T-helper 1 cell treated with Interleukin-12 subunit alpha and Interleukin-12 subunit beta and Interleukin-4 antibody, amounts not matched to agents 30 ng/mL and 1 ng/mL, for 36 hours (primary cell): ENCODE data around the gene FLG. TPM values are rescaled to one million over a fixed set of nuclear protein-coding genes. Genes with fewer than 3 reads are reported as not detected.
"Not testable (repeated sequence)": the region's sequence is repeated elsewhere in the genome, so short reads cannot be mapped to it uniquely, and the experiment has no call there.

Source experiments
- intact Hi-C: fragments of 100-400 bp; cut with micrococcal nuclease; formaldehyde crosslinking; loops from one replicate; pipeline ENCODE4 v1.15.1; 2024
- total RNA-seq: library from RNA; stranded (reverse); gene quantifications from 2 replicates; pipeline ENCODE4 v1.2.3, GENCODE V29; 2022

FLG gene
- not detected in 2 replicates for total RNA-seq

- intact Hi-C loops = no loop called here
These were observed at the start of gene FLG for GRCh38 chr1:152325111-152325510. Gene FLG (minus strand): TSS chr1:152325239. CDS start chr1:152315456, 9,783 bp downstream.

GRCh38 chr1:152374451-152374850 lies 49.4 kb upstream of the FLG start:
- intact Hi-C loops = no loop called here

- intact Hi-C loops = no loop called here
These were observed 47.6 kb upstream of the FLG start for GRCh38 chr1:152372672-152373071.

GRCh38 chr1:152367436-152367835 lies 42.4 kb upstream of the FLG start:
- intact Hi-C loops = no loop called here

DNA sequence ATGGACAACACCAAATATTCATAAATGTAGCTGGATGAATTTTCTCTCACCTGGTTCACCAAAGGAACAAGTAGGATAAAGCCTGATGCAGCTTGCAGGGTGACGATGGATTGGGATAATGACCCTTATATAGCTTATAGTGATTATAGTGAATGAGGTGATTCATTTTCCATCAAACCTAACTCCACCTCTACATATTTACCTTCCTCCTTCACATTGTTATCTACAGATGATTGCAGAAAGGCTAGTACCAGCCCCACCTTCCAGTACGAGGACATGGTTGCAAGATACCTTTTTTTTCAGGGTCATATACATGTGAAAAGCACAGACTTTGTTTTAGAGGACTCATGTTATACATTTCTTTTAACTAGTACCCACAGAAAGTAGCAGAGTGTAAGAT lies 34.9 kb upstream of the FLG start, which contains the start of gene FLG2:
Gene FLG2, minus strand, starts transcription at position 101 of the 400 bp plus-strand sequence. CDS start 1,122 bp downstream, outside the sequence.
- intact Hi-C loops = no loop called here

DNA sequence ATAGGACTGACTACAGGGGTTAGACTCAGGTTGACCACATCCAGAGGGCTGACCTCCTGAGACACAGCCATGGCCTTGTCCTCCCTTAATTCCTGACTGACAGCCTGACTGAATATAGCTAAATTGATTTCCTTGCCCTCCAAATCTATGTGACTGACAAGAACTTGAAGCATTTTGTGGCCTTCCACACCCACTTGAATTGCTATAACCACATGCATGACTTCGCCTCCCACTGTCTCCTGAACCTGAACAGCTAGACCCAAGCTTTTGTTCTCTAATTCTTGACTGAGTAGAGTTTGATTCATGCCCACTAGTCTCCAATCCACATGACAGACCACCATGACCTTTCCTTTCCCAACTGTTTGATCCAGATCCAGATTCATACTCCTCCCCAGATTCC lies 31.7 kb upstream of the FLG start:
- intact Hi-C loops = no loop called here

- intact Hi-C loops = loop anchor here (5.0 kb wide), 1 partner anchor 93 kb away; no protein-coding TSS in a partner anchor
These were observed 24.6 kb upstream of the FLG start for GRCh38 chr1:152349611-152350010.

GRCh38 chr1:152348447-152348846 lies 23.4 kb upstream of the FLG start:
- intact Hi-C loops = loop anchor here (5.0 kb wide), 1 partner anchor 94 kb away; no protein-coding TSS in a partner anchor

DNA sequence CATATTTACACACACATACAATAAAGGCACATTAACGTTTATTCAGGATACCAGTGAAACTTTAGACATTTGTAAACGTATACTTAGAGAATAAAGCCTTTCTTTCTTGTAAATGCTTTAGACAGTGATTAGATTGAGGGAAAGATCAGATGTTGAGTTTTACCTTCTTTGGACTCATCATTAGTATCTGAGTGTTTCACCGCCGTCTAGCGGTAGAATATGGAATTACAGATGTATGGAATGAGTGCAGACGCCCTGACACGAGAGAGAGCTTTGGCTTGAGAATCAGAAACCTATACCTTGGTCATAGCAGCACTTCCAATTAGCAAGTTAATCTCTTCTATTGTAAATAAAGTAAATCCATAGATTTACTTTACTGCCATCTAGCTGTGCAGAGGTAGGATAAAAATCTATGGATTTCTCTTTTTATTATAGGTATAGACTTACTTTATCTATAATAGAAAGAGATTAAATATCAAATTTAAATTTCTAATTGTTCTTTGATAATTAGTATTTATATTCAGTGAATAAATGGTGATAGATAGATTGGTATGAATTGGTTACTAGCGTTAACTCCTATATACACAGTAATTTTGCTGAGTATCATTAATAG lies 22.2 kb upstream of the FLG start:
- intact Hi-C loops = loop anchor here (1.0 to 5.0 kb wide), 5 partner anchors 95 to 295 kb away; no protein-coding TSS in a partner anchor

- intact Hi-C loops = no loop called here
These were observed 19.4 kb upstream of the FLG start for GRCh38 chr1:152344438-152344837.

DNA sequence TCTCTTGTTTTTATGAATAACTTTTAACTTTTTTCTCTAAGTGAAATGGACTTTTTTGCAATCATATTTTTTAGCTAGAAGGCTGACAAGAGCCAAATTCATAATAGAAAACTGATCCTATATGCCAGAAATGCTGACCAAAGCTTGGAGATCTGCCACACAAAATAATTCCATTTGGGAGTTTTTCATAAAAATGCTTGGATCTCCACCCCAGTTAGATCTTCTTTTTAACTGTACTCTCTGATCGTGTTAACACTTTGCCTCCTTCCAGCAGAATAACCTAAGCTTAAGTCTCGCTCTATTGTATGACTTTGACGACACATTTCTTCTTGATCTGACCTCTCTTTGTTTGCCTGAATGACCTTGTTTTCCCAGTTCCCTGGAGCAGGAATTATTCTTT lies 18.0 kb upstream of the FLG start:
- intact Hi-C loops = no loop called here

GRCh38 chr1:152335399-152335798 lies 10.4 kb upstream of the FLG start:
- intact Hi-C loops = no loop called here

GRCh38 chr1:152328801-152329391 lies 3.9 kb upstream of the FLG start:
- intact Hi-C loops = no loop called here

- intact Hi-C loops = no loop called here
These were observed 11.1 kb downstream of the FLG start for GRCh38 chr1:152313970-152314369.

DNA sequence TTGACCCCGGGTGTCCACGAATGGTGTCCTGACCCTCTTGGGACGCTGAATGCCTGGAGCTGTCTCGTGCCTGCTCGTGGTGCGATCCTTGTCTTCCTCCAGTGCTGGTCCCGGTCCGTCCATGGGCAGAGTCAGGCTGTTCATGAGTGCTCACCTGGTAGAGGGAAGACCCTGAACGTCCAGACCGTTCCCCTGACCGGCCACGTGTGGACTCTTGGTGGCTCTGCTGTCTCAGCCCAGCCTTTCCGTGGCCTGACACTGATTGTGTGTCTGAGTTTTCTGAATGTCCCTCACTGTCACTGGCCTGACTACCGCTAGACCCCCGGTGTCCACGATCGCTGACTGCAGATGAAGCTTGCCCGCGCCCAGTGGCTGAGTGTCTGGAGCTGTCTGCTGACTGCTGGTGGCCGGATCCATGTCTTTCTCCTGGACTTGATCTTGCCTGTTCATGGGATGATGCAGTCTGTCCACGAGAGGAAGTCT lies 11.7 kb downstream of the FLG start:
- intact Hi-C loops = no loop called here

DNA sequence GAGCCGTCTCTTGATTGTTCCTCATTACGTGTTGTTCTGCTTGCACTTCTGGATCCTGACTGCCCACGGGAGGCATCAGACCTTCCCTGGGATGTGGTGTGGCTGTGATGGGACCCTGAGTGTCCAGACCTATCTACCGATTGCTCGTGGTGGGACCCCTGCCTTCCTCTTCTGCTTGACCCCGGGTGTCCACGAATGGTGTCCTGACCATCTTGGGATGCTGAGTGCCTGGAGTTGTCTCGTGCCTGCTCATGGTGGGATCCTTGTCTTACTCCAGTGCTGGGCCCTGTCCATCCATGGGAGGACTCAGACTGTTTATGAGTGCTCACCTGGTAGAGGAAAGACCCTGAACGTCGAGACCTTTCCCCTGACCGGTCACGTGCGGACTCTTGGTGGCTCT lies 12.9 kb downstream of the FLG start:
- intact Hi-C loops = not testable (repeated sequence)

GRCh38 chr1:152309955-152310354 lies 15.1 kb downstream of the FLG start:
- intact Hi-C loops = no loop called here

- intact Hi-C loops = not testable (repeated sequence)
These were observed 15.6 kb downstream of the FLG start for GRCh38 chr1:152309320-152309901.

DNA sequence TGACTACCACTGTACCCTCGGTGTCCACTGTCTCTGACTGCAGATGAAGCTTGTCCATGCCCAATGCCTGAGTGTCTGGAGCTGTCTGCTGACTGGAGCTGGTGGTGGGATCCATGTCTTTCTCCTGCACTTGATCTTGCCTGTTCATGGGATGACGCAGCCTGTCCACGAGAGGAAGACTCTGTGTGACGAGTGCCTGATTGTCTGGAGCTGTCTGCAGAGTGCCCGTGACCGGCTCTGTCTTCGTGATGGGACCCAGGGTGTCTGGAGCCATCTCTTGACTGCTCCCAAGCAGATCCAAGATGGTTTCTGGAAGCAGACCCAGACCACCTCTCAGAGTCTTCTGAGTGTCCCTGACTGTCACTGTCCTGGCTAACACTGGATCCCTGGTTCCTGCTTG lies 16.3 kb downstream of the FLG start:
- intact Hi-C loops = not testable (repeated sequence)

DNA sequence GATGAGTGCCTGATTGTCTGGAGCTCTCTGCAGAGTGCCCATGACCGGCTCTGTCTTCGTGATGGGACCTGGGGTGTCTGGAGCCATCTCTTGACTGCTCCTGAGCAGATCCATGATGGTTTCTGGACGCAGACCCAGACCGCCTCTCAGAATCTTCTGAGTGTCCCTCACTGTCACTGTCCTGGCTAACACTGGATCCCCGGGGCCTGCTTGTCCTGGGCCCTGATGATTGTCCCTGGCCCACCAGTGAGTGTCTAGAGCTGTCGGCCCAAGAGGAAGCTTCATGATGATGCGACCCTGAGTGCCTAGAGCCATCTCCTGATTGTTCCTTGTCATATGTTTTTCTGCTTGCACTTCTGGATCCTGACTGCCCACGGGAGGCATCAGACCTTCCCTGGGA lies 17.1 kb downstream of the FLG start:
- intact Hi-C loops = not testable (repeated sequence)

- intact Hi-C loops = not testable (repeated sequence)
These were observed 18.9 kb downstream of the FLG start for GRCh38 chr1:152306123-152306522.

GRCh38 chr1:152304773-152305172 lies 20.3 kb downstream of the FLG start:
- intact Hi-C loops = not testable (repeated sequence)
